Fibroblast of skin of left biceps (primary cell): ENCODE results near the gene MPC1L.
"Not testable (repeated sequence)": the region's sequence is repeated elsewhere in the genome, so short reads cannot be mapped to it uniquely, and the experiment has no call there.

Experiments used
- DNase-seq, 2 experiments: peaks; one replicate each; pipeline ENCODE4 v3.0.0-alpha.2; 2013; ENCODE audit warnings: low read depth in 2 of 2

MPC1L gene

GRCh38 chrX:40623139-40623536 is at the start of gene MPC1L:
Gene MPC1L (plus strand): TSS chrX:40623428. CDS start chrX:40623566, 138 bp downstream.
- no peak for DNase-seq

- DNase-seq = no peak
Observed at GRCh38 chrX:40573763-40574162, 49.5 kb upstream of the MPC1L start.

DNA sequence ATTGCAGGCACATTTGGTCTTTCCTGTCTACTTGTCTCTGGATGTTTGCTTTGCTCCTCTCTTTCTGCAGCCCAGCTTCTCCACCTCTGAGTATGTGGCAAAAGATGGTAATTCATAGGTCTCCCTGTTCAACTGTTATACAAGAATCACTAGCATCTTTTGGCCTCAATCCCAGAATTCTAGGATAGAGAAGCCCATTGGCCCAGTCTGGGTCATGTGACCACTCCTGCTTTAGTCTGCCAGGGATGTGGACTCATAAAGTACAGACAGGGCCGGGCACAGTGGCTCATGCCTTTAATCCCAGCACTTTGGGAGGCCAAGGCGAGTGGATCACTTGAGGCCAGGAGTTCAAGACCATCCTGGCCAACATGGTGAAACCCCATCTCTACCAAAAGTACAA is 47.8 kb upstream of the MPC1L start:
- DNase-seq = not testable (repeated sequence)

DNA sequence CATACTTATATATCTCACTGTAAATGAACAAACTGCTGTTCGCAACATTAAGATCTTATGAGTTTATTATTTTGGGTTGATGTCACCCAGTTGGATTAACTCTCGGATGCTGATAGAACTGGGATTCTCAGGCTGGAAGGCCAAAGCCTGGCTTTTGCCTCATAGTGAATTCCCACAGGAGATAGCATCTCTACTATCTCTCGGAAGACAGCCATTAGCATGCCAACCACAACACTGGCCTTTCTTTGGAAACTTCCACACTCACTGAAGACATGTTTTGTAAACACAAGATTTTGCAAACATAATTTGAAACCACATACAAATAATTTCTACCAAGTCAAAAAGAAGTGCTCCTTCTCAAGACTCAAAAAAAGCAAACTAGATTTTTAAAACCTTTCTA is 46.9 kb upstream of the MPC1L start:
- no peak for DNase-seq

DNA sequence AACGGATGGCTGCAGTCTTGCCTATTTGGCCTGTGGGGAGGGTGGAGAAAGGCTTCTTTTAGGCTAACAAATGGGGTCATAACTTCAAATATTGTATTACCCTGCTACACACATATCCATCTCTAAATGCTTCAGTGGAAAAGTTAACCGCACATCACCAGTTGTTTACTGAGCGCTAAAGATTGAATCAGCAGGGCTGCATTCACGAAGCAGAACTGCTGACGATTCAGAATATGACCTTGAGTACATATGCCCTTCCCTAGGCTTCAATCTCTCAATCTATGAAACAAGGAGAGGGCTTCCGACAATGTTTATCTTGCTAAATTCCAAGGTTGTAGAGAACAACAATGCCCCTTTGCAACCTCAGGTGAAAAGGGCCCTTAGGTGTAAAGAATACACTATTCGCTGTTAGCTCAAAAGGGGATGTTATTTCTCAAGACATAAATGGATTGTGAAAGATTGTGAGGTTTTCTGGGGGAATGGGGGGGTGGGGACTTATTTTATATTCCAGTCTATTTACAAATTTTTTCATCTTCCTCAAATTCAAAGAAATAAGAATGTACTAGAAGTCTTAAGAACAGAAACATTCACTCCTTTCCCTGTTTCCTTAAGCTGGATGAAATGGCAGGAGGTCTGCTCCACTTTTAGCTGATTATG is 45.1 kb upstream of the MPC1L start:
- no peak for DNase-seq

DNA sequence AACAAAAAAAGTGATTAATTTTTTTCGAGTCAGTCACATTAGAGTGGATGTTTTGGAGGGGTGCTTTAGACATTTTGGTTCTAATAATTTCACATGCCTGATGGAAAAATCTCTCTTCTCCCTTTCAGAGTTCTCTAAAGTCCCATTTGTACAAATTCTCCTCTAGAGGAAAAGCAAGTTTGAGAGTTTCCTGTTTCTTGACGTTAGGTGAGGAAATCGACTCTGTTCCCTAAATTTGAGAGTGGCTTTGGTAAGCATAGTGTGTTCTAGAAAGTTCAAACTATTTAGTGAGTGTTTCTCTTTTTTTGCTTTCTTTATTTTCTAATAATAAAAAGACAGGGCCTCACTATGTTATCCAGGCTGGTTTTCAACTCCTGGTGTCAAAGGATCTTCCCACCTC is 44.1 kb upstream of the MPC1L start:
- DNase-seq = no peak

DNA sequence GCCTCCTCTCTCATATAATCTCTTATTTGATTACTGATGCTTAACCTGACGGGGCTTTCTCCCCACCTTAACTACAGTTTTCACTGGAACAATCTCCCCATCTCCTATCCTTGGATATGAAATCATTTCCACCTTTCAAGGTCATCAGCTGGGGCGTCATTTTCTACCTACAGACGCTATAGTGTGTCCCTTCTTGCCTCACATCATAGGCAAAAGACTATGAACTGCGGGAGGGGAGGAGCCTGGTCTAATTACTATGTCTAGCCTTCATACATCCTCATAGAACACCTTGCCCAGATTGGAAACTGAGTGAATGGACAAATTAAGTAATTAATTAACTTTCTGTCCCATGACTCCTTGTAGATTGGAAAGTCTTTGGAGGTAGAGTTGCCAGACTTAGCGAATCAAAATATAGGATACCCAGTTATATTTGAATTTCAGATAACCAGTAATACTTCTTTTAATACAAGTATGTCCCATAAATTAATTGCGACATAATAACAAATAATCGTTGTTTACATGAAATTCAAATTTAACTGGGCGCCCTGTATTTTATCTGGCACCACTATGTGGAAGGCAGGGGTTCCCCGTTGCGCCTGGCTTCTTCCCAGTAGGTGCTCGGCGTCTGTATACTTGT is 43.2 kb upstream of the MPC1L start:
- DNase-seq = no peak

DNA sequence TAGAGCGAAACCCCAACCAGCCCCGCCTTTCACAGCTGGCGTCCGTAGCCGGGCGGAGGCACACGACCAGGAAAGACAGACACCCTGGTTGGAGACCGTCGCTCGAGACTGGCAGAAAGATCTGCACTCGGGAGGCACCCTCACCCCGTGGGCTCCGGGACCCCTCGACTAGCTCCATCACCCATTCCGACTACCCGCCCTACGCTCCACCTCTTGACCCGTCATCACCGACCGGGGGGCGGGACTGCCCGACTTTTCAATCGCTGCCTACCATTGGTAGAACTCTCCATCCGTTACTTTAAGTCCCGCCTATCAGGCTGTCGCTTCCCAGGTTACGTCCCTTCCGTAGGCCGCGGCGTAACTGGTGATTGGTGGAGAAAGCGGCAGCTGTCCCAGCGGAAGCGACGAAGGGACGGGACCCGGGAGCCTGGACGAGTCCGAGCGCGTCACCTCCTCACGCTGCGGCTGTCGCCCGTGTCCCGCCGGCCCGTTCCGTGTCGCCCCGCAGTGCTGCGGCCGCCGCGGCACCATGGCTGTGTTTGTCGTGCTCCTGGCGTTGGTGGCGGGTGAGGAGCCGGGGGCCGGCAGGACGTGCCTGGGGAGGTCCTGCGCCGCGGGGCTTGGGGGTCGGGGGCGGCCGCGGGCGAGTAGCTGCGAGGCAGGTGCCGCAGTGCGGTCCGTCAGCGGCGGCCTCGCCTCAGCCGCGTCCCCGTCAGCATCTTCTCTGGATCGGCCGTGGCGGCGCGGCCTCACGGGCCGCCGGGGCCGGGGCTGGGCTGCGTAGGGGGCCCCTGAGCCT is 42.5 kb upstream of the MPC1L start, which contains the start of gene ATP6AP2:
Gene ATP6AP2, plus strand, starts transcription at position 434 of the 799 bp plus-strand sequence. Its CDS starts 96 bp downstream, at position 530.
- DNase-seq = peak; percentile 71 to 74

DNA sequence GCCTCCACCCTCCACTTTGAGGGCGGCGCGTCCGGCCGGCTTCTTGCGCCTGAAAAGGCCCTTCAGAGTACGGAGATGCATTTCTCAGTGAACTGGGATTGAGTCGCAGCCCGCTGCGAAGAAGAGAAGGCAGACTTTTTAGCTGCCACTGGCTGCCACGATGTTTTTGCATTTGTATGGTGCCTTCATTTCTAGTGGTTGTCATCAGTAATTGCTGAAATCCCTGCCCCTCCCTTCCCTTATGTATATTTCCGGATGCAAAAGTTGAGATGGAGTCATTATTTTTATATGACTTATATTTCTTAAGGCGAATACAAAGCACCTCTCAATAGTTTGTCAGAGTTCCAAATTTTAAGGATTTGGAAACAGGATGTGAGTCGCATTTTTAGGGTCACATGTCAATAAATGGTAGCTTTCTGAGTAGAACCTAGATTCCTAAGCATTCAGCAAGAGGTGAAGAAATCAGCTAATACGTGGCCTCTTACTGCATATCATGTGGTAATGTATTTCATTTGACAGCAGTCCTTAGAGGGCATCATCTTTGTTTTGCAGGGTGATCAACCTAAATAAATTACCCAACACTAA is 41.8 kb upstream of the MPC1L start:
- no peak for DNase-seq

- DNase-seq = not testable (repeated sequence)
Observed at GRCh38 chrX:40582178-40582577, 41.0 kb upstream of the MPC1L start.

GRCh38 chrX:40582811-40583210 is 40.4 kb upstream of the MPC1L start:
- no peak for DNase-seq

GRCh38 chrX:40587623-40588022 is 35.6 kb upstream of the MPC1L start:
- not testable (repeated sequence) for DNase-seq

DNA sequence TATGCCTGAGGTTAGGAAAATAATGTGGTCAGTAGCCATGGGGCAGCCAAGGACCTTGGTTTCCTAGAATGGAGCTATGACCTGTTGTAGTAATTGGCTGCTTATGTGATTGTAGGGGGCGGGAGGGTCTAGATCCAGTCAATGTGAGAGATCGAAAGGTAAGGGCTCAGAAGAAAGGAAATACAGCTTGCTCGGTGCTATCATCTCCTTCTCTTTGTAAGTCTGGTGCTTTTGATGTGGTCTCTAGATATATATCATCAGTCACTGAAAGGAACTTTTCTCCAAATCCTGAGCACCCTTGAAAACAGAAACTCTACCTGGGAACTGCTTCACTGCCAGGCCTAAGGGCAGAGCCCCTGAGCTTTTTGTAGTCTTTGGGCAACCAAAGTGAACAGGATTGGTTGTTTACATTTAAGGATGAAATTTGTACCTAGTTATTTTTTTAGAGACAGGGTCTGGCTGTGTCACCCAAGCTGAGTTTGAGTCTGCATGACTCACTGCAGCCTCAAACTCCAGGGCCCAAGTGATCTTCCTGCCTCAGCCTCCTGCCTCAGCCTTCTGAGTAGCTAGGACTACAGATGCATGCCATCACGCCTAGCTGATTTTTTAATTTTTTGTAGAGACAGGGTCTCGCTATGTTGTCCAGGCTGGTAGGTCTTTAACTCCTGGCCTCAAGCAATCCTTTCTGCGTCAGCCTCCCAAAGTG is 33.5 kb upstream of the MPC1L start:
- not testable (repeated sequence) for DNase-seq

- no peak for DNase-seq
Observed at GRCh38 chrX:40603446-40603845, 19.8 kb upstream of the MPC1L start.

DNA sequence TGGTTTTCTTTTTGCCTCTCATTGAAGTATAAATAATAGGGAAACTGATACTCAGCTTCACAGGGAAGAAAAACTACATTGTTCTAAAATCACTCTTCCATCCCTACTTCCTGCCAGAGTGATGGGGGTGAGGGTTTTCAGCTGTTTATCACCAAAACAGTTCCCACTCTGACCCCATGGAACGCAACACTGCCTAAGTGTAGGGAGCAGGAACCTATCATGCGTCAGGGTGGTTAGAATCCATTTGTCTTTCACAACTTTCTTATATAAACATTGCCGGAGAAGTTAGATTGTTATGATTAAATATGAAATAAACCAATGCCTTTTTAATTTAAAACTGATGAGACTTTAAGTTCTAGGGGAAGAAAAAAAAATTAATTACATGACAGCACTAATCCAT is 15.8 kb upstream of the MPC1L start:
- DNase-seq = no peak

DNA sequence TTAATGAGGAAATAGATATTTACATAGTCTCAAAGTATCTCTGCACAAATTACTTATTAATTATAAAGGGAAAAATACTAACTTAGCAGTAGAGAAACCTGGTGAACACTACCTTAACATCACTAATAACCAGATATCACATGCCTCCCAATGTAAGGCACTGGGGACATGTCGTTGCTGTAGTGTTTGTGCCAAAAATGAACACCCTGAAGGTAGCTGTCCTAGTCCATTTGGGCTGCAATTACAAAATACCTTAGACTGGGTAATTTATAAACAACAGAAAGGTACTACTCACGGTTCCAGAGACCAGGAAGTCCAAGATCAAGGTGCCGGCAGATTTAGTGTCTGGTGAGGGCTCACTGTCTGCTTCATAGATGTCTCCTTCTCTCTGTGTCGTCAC is 10.7 kb upstream of the MPC1L start:
- DNase-seq = no peak

DNA sequence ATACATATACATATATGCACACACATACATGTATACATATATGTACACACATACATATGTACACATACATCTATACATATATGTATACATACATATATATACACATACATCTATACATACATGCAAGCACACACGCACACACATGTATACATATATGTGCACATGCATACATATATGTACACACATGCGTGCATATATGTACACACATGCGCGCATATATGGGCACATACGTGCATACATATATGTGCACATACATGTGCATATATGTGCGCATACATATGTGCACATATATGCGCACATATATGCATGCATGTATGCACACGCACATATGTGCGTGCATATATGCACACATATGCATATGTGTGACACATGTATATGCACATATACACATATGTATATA is 7.3 kb upstream of the MPC1L start:
- no peak for DNase-seq

DNA sequence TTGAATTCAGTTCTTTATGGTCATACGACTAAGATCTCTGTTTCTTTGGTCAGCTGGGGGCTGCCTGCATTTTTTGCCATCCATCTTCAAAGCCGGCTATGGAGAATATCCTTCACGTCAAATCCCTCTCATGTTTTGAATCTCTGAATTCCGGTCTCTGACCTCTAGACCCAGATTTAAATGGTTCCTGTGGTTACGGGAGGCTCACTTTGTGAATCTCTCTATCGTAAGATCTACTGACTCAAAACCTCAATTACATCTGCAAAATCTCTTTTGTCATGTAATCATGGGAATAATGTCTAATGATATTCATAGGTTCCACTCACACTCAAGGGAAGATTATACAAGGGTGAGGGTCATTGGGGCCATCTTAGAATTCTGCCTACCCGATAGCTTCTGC is 5.7 kb upstream of the MPC1L start:
- DNase-seq = no peak

DNA sequence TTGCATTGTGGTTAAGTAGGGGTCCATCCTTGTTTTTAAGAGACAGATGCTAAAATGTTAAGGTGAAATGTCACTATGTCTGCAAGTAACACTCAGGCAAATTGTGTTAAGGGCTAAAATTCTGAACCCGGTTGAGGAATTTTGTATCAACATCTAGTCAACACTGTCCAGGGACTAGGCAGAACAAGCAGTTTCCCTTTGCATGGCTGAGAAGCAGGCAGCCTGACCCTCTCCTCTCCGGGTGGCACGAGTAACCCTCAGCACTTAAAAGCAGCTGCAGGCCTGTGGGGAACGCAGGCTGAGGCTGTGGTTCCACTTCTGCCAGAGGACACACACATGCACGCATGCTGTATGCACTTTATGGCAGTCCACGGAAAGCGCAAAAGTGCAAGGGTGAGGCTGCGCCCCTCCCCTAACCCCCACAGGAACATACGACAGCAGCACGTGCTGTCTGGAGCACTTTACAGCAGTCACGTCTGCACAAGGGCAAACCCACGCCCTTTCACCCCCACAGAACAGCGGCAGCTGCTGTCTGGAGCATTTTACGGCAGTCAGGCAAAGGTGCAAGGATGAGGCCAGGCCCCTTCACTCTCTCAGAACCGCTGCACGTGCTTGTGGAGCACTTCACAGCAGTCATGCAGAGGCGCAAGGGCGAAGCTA is 619 bp upstream of the MPC1L start:
- DNase-seq = no peak

GRCh38 chrX:40623665-40624064 is 437 bp downstream of the MPC1L start:
- no peak for DNase-seq

DNA sequence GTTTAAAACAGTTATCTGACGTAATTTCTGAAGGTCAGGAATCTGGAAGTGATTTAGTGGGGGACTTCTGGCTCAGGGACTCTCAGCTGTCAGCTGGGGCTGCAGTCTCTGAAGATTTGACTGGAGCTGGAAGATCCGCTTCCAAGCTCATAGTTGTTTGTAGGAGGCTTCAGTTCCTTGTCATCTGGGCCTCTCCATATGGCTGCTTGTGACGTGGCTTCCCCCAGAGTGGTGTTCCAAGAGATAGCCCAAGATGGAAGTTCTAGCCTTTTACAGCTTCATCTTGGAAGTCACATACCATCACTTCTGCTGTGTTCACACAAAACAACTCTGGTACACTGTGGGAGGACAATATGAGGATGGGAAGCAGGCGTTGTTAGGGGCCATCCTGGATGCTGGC is 2.1 kb downstream of the MPC1L start:
- no peak for DNase-seq
